Measurements from ENCODE around the gene ZNF554. TPM values are rescaled to one million over a fixed set of nuclear protein-coding genes. Genes with fewer than 3 reads are reported as not detected.

The ZNF554 gene
- total and polyA plus RNA-seq, 2 of the 8 experiments (the other 6 are each of a cell fraction or from before 2014, with no cell fraction given), result 1.8 to 5.7 TPM

DNA sequence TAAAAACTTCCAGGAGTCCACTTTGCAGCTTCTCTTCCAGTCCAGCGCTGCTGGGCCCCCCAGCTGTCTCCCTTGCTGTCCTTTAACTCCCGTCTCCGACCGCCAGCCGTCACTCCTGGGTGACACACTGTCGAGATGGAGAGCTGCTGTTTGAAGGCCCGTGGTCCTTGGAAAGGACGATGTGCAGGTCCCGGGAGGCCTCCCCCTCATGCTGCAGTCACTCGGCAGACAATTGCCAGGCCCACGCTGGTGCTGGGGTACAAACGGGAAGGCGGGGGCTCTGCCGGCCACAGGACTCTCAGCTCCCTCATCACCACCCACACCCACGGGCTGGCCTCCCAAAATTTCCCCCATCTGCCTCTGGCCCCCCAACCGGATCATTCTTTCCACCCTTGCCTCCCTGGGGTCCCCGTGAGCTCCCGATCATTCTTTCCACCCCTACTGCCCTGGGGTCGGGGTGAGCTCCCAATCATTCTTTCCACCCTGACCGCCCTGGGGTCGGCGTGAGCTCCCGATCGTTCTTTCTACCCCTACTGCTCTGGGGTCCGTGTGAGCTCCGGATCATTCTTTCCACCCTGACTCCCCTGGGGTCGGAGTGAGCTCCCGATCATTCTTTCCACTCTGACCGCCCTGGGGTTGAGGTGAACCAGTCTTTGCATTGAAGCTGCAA is 16.0 kb upstream of the ZNF554 start (continued):
- TF ChIP-seq, protein P1, sequence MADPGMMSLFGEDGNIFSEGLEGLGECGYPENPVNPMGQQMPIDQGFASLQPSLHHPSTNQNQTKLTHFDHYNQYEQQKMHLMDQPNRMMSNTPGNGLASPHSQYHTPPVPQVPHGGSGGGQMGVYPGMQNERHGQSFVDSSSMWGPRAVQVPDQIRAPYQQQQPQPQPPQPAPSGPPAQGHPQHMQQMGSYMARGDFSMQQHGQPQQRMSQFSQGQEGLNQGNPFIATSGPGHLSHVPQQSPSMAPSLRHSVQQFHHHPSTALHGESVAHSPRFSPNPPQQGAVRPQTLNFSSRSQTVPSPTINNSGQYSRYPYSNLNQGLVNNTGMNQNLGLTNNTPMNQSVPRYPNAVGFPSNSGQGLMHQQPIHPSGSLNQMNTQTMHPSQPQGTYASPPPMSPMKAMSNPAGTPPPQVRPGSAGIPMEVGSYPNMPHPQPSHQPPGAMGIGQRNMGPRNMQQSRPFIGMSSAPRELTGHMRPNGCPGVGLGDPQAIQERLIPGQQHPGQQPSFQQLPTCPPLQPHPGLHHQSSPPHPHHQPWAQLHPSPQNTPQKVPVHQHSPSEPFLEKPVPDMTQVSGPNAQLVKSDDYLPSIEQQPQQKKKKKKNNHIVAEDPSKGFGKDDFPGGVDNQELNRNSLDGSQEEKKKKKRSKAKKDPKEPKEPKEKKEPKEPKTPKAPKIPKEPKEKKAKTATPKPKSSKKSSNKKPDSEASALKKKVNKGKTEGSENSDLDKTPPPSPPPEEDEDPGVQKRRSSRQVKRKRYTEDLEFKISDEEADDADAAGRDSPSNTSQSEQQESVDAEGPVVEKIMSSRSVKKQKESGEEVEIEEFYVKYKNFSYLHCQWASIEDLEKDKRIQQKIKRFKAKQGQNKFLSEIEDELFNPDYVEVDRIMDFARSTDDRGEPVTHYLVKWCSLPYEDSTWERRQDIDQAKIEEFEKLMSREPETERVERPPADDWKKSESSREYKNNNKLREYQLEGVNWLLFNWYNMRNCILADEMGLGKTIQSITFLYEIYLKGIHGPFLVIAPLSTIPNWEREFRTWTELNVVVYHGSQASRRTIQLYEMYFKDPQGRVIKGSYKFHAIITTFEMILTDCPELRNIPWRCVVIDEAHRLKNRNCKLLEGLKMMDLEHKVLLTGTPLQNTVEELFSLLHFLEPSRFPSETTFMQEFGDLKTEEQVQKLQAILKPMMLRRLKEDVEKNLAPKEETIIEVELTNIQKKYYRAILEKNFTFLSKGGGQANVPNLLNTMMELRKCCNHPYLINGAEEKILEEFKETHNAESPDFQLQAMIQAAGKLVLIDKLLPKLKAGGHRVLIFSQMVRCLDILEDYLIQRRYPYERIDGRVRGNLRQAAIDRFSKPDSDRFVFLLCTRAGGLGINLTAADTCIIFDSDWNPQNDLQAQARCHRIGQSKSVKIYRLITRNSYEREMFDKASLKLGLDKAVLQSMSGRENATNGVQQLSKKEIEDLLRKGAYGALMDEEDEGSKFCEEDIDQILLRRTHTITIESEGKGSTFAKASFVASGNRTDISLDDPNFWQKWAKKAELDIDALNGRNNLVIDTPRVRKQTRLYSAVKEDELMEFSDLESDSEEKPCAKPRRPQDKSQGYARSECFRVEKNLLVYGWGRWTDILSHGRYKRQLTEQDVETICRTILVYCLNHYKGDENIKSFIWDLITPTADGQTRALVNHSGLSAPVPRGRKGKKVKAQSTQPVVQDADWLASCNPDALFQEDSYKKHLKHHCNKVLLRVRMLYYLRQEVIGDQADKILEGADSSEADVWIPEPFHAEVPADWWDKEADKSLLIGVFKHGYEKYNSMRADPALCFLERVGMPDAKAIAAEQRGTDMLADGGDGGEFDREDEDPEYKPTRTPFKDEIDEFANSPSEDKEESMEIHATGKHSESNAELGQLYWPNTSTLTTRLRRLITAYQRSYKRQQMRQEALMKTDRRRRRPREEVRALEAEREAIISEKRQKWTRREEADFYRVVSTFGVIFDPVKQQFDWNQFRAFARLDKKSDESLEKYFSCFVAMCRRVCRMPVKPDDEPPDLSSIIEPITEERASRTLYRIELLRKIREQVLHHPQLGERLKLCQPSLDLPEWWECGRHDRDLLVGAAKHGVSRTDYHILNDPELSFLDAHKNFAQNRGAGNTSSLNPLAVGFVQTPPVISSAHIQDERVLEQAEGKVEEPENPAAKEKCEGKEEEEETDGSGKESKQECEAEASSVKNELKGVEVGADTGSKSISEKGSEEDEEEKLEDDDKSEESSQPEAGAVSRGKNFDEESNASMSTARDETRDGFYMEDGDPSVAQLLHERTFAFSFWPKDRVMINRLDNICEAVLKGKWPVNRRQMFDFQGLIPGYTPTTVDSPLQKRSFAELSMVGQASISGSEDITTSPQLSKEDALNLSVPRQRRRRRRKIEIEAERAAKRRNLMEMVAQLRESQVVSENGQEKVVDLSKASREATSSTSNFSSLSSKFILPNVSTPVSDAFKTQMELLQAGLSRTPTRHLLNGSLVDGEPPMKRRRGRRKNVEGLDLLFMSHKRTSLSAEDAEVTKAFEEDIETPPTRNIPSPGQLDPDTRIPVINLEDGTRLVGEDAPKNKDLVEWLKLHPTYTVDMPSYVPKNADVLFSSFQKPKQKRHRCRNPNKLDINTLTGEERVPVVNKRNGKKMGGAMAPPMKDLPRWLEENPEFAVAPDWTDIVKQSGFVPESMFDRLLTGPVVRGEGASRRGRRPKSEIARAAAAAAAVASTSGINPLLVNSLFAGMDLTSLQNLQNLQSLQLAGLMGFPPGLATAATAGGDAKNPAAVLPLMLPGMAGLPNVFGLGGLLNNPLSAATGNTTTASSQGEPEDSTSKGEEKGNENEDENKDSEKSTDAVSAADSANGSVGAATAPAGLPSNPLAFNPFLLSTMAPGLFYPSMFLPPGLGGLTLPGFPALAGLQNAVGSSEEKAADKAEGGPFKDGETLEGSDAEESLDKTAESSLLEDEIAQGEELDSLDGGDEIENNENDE (IDR thresholded peaks at IDR 0.05; ENCODE audit: insufficient replicate concordance, low read length), result no peak
